GM19455 (cell line): ENCODE data around the gene GRIK3.

Experiments
- ATAC-seq: cut with Tn5 transposase; IDR thresholded peaks from one replicate; pipeline ENCODE4 v1.9.1; 2021; ENCODE audit not compliant: unreplicated experiment

GRIK3 gene

GRCh38 chr1:37047542-37047941 lies 13.2 kb upstream of the GRIK3 start:
- no peak for ATAC-seq

GRCh38 chr1:37043101-37043500 lies 8.8 kb upstream of the GRIK3 start:
- no peak for ATAC-seq

- no peak for ATAC-seq
Observed at GRCh38 chr1:37042506-37042905, 8.2 kb upstream of the GRIK3 start.

- no peak for ATAC-seq
Observed at GRCh38 chr1:37041483-37041882, 7.2 kb upstream of the GRIK3 start.

GRCh38 chr1:37040773-37041172 lies 6.5 kb upstream of the GRIK3 start:
- no peak for ATAC-seq

- ATAC-seq, result no peak
Observed at GRCh38 chr1:37040261-37040660, 5.9 kb upstream of the GRIK3 start.

- ATAC-seq, result no peak
Observed at GRCh38 chr1:37038227-37039093, 4.1 kb upstream of the GRIK3 start.

GRCh38 chr1:37037690-37038089 lies 3.4 kb upstream of the GRIK3 start:
- no peak for ATAC-seq

- ATAC-seq, result no peak
Observed at GRCh38 chr1:37036667-37037053, 2.3 kb upstream of the GRIK3 start.

GRCh38 chr1:37035796-37036666 lies 1.7 kb upstream of the GRIK3 start:
- no peak for ATAC-seq

GRCh38 chr1:37035014-37035691 lies 838 bp upstream of the GRIK3 start:
- ATAC-seq, result no peak

GRCh38 chr1:37033355-37034101 lies 787 bp downstream of the GRIK3 start:
- no peak for ATAC-seq

GRCh38 chr1:37032660-37033354 lies 1.5 kb downstream of the GRIK3 start:
- ATAC-seq, result no peak

- ATAC-seq, result no peak
Observed at GRCh38 chr1:37031871-37032270, 2.4 kb downstream of the GRIK3 start.

- no peak for ATAC-seq
Observed at GRCh38 chr1:37031429-37031828, 2.9 kb downstream of the GRIK3 start.

GRCh38 chr1:37028981-37029617 lies 5.2 kb downstream of the GRIK3 start:
- no peak for ATAC-seq

- ATAC-seq, result no peak
Observed at GRCh38 chr1:37021502-37021901, 12.8 kb downstream of the GRIK3 start.

GRCh38 chr1:37020653-37021277 lies 13.6 kb downstream of the GRIK3 start:
- ATAC-seq, result no peak

- ATAC-seq, result no peak
Observed at GRCh38 chr1:37018510-37018909, 15.8 kb downstream of the GRIK3 start.
